ENCODE data around the gene SLC25A22. TPM values are rescaled to one million over a fixed set of nuclear protein-coding genes. Genes with fewer than 3 reads are reported as not detected.
A peak's percentile ranks its signal among the peaks of the same experiment; 100 is the strongest.

Gene SLC25A22
- total RNA-seq, 1 experiment from 2014 or later: 44.5 TPM

- DNase-seq: no peak
- Mint-ChIP-seq H3K27ac (ENCODE audit: unreplicated experiment) (no peak overlapping the region), H3K27me3 (ENCODE audit: unreplicated experiment) (no peaks in the 10 kb centered on the region), H3K4me3 (ENCODE audit: low read depth, unreplicated experiment) (no peak overlapping the region), H3K36me3 (ENCODE audit: insufficient read depth, unreplicated experiment) (peaks cover 63% of the 10 kb centered on the region), H3K9me3 (ENCODE audit: low read depth, unreplicated experiment) (no peaks in the 10 kb centered on the region), H3K4me1 (ENCODE audit: low read depth, unreplicated experiment) (peaks cover 13% of the 10 kb centered on the region)
- BruUV-seq (replicated peaks): TSS peak; percentile 10
- no peak for TF ChIP-seq CTCF (IDR thresholded peaks at IDR 0.05; ENCODE audit: unreplicated experiment)
- CTCF ChIA-PET: interaction anchor here (0.6 kb wide), 1 partner anchor 68 kb away, joined by 3 read pairs; no protein-coding TSS in a partner anchor
- intact Hi-C loops (cut with micrococcal nuclease; ENCODE audit: unreplicated experiment): no loop called here
Measured at GRCh38 chr11:778976-779954, 18.8 kb downstream of the SLC25A22 start.

GRCh38 chr11:777288-778255 is 20.5 kb downstream of the SLC25A22 start, which contains the start of gene GATD1:
GATD1 (minus strand) TSS chr11:777487; CDS start chr11:777462, 25 bp downstream.
- intact Hi-C loops (cut with micrococcal nuclease; ENCODE audit: unreplicated experiment): no loop called here
- no peak for TF ChIP-seq CTCF (IDR thresholded peaks at IDR 0.05; ENCODE audit: unreplicated experiment)
- CTCF ChIA-PET: interaction anchor here (0.6 to 1.0 kb wide), 3 partner anchors 13 to 571 kb away, joined by 3 to 4 read pairs (median 4); partner anchors contain the start of genes BET1L and CEND1
- Mint-ChIP-seq H3K9me3 (ENCODE audit: low read depth, unreplicated experiment) (no peaks in the 10 kb centered on the region), H3K4me3 (ENCODE audit: low read depth, unreplicated experiment) (peak within 1 kb of the TSS; percentile 96), H3K27ac (ENCODE audit: unreplicated experiment) (peak within 1 kb of the TSS; percentile 75), H3K4me1 (ENCODE audit: low read depth, unreplicated experiment) (peaks cover 13% of the 10 kb centered on the region), H3K36me3 (ENCODE audit: insufficient read depth, unreplicated experiment) (peaks cover 58% of the 10 kb centered on the region), H3K27me3 (ENCODE audit: unreplicated experiment) (no peaks in the 10 kb centered on the region)
- BruUV-seq (replicated peaks): no TSS peak
- DNase-seq: peak; percentile 97

- intact Hi-C loops (cut with micrococcal nuclease; ENCODE audit: unreplicated experiment): no loop called here
- peak; percentile 50 for DNase-seq
Measured at GRCh38 chr11:776561-777287, 21.4 kb downstream of the SLC25A22 start.

More at GRCh38 chr11:776561-777287, 21.4 kb downstream of the SLC25A22 start:
- H3K27ac Mint-ChIP-seq (ENCODE audit: unreplicated experiment): peak overlapping the region; percentile 75
- no peaks in the 10 kb centered on the region for H3K27me3 Mint-ChIP-seq (ENCODE audit: unreplicated experiment)
- CTCF ChIA-PET: interaction anchor here (0.7 to 1.0 kb wide), 2 partner anchors 13 to 19 kb away, joined by 3 to 4 read pairs; partner anchors contain the start of gene CEND1
- BruUV-seq (replicated peaks): no TSS peak
- peak overlapping the region; percentile 96 for H3K4me3 Mint-ChIP-seq (ENCODE audit: low read depth, unreplicated experiment)
- peaks cover 13% of the 10 kb centered on the region for H3K4me1 Mint-ChIP-seq (ENCODE audit: low read depth, unreplicated experiment)
- H3K36me3 Mint-ChIP-seq (ENCODE audit: insufficient read depth, unreplicated experiment): peaks cover 58% of the 10 kb centered on the region
- no peak for TF ChIP-seq CTCF (IDR thresholded peaks at IDR 0.05; ENCODE audit: unreplicated experiment)
- no peaks in the 10 kb centered on the region for H3K9me3 Mint-ChIP-seq (ENCODE audit: low read depth, unreplicated experiment)

Measured in Calu3 (cell line).